HPDE6-E6E7 (cell line): Measurements from ENCODE around the gene SLC35A4.

Source experiments
- DNase-seq: peaks from one replicate; pipeline ENCODE4 v3.0.0; 2011; ENCODE audit warnings: missing footprints; ENCODE audit errors: extremely low spot score

Gene SLC35A4, protein sequence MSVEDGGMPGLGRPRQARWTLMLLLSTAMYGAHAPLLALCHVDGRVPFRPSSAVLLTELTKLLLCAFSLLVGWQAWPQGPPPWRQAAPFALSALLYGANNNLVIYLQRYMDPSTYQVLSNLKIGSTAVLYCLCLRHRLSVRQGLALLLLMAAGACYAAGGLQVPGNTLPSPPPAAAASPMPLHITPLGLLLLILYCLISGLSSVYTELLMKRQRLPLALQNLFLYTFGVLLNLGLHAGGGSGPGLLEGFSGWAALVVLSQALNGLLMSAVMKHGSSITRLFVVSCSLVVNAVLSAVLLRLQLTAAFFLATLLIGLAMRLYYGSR

DNA sequence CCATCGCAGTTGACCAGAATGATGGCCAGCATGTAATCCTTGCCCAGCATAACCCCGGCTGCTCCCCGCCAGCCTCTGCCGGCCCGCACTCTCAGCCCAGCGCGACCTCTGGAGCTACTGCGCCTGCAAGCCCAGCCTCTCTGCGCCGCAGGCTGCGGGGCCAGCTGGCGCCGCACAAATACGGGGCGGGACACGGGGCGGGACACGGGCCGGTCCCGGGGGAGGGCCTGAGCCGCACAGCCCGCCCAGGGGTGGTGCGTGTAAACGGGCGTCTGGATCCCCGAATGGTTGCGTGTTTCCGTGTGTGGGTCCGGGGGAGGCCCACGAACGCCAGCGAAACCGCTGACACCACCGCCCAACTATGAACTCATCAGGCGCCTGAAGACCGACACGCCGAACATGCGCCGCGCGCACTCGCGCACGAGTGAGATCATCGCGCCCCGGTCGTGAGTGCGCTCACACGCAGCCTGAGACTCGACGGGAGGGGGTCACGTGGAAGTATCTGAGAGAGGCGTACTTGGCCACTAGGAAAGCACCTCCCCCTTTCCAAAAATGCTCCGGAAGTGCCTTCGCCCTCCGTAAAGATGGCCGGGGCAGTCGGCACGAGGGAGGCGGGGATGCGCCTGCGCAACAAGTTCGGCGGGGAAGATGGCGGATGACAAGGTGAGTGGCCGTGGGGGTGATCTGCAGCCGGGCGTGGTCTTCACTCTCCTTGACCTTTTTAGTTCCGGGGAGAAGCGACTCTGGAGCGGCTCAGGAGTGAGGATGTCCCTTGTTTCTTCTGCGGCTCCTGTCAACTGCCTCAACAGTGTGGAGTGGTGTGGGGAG is at the start of gene SLC35A4, which contains the start of gene APBB3:
SLC35A4 (plus strand) TSS at position 633 of the 828 bp plus-strand sequence. CDS start 2,342 bp downstream, outside the sequence.
APBB3 (minus strand) TSS at position 403 of the 828 bp plus-strand sequence; CDS start at position 50, 353 bp downstream.
- DNase-seq, result peak; percentile 94

DNA sequence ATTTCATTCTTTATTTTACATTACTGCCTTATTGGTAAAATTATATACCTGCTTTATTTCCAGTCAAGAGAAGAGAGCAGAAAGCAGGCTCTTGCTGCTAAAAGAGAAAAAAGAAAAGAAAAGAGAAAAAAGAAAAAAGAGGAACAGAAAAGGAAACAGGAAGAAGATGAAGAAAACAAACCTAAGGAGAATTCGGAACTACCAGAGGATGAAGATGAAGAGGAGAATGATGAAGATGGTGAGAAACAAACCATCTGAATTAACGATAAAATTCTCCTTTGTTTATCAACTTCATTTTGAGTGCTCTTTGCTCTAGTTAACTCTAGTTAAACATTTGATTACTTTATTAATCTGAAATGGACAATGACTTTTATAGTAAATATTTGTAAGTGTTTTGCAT is 40.6 kb upstream of the SLC35A4 start:
- no peak for DNase-seq

GRCh38 chr5:140540227-140540626 is 24.4 kb upstream of the SLC35A4 start:
- DNase-seq, result no peak

GRCh38 chr5:140542972-140543371 is 21.7 kb upstream of the SLC35A4 start:
- no peak for DNase-seq

- no peak for DNase-seq
These were observed 19.6 kb upstream of the SLC35A4 start for GRCh38 chr5:140544986-140545385.

DNA sequence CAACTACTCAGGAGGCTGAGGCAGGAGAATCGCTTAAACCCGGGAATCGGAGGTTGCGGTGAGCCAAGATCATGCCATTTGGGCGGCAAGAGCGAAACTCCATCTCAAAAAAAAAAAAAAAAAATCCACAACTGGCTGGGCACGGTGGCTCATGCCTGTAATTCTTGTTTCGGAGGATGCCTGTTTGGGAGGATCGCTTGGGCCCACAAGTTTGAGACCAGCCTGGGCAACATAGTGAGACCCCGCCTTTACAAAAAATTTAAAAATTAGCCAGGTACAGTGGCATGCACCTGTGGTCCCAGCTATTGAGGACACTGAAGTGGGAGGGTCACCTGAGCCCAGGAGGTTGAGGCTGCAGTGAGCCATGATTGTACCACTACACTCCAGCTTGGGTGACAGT is 19.0 kb upstream of the SLC35A4 start:
- no peak for DNase-seq

- no peak for DNase-seq
These were observed 17.6 kb upstream of the SLC35A4 start for GRCh38 chr5:140546851-140547507.

GRCh38 chr5:140547508-140548299 is 16.9 kb upstream of the SLC35A4 start, which contains the start of gene EIF4EBP3:
TSS of gene EIF4EBP3 (plus strand) at chr5:140547662. CDS start at chr5:140547738, 76 bp downstream.
- peak; percentile 97 for DNase-seq

GRCh38 chr5:140548300-140548688 is 16.3 kb upstream of the SLC35A4 start:
- DNase-seq, result no peak

DNA sequence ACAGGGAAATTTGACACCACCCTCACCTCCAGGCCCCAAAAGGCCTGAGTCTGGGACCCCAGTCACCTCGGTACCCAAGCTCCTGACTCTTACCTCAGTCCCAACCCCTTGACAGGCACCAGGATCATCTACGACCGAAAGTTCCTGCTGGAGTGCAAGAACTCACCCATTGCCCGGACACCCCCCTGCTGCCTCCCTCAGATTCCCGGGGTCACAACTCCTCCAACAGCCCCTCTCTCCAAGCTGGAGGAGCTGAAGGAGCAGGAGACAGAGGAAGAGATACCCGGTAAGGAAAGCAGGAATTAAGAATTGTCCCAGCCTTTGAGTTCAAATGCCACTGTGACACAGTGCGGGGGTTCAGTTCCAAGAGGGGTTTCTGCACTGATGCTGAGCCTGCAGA is 15.8 kb upstream of the SLC35A4 start:
- DNase-seq, result no peak

DNA sequence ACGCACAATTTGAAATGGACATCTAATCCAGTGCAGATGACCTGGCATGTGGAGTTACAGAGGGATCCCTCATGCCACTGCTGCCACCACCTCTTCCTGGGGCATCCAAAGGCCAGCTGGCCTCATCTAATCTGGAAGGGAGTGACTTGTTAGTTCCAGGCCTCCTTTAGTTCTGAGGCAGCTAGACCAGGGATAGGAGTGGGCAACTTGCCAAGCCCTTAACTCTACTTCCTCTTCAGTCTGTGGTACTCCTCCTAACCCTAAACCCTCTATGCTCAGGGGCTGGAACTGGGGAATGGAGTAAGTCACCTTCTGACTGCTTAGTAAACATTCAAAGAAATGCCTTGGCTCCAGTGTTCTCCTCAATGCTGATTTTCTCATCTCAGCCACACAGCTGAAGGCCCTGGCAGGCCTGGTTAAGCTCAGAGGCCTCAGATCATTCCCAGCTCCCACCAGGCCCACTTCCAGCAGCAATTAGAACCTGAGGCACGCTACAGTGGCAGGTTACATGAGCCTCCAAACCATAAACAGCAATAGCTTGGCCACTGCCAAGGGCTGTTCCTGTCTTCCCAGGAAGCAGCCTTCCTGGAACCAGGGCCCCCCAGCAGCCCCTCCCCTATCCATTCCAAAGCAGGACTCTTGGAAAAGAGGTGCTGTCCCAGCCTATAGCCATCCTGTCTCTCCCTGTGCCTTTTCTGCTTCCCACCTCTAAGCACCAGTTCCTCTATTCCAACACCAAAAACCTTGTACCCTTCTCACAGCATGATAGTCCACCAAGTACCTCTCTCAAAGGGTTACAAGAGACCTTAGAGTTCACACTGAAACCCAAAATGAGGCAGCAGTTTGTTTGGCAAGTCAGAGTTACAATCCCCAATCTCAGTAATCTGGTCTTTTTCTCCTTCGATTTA is 15.1 kb upstream of the SLC35A4 start:
- DNase-seq, result no peak

GRCh38 chr5:140550147-140551079 is 14.2 kb upstream of the SLC35A4 start:
- DNase-seq, result no peak

GRCh38 chr5:140551872-140552271 is 12.8 kb upstream of the SLC35A4 start:
- no peak for DNase-seq

GRCh38 chr5:140553657-140554056 is 11.0 kb upstream of the SLC35A4 start:
- no peak for DNase-seq

GRCh38 chr5:140554454-140554853 is 10.2 kb upstream of the SLC35A4 start:
- DNase-seq, result no peak

DNA sequence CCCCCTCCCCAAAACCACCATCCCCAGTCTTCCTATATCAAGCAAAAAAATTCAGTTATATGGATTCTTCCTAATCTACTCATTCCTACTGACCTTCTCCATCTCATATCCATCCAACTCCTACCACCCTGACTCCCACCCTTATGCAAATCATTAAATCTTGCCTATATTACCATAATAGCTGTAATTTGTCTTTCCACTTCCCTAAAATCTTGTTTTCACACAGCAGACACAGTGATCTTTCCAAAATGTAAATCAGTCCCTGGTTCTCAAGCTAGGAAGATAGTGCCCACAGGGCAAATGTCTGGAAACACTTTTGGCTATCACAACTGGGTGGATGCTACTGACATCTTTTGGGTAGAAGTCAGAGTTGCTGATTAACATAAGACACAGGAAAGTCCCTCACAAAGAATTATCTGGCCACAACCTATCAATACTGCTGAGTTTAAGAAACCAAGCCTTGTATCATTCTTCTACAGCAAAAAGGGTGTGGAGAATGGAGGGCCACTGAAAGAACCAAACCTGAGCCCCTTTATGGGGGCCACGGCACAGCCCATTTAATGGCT is 8.8 kb upstream of the SLC35A4 start:
- DNase-seq, result no peak

DNA sequence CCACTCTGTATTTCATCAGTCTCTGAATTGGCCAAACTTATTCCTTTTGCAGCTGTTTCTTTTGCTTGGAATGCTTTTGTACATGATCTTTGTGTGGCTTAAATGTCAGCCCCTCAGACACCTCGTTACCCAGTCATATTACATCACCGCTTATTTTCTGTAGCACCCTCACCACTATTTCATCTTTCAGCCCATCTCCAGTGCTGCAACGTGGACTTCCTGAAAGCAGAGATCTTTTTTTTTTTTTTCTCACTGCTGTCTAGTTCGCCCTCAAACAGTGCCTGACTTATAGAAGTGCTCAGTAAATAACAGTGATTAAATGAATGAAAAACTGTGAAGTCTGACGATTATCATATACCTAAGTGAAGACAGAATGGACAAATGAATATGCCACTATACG is 8.2 kb upstream of the SLC35A4 start:
- no peak for DNase-seq

DNA sequence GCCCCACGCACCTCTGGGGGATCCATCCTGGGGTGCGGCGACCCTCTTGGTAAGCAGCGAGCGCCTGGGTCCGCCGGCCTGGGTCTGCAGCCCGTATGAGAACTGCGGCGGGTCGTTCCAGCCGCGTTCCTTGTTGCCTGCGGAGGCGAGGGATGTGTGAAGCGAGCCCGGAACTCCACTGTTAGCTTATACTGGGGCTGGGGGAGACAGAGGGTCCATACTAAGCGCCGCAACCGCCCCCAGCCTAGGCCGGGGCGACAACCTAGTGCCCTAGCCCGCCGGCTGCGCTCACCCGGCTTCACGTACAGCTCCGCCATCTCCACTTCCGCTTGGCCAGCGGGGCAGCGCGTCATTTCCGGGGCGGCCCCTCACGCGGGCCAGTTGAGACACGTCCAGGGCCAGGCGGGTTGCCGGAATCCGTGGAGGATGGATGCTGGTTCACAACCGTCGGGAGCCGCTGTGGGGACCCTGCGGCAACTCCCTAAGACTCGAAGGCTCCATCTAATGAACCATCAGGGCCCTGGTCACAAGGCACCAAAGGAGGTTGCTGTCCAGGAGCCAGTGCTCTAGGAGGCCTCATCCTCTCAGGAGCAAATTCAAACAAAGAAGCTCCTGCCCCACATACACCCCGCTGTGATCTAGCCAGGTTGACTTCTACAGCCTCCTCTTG is 7.4 kb upstream of the SLC35A4 start, which contains the start of gene SRA1:
SRA1 (minus strand) TSS at position 338 of the 670 bp plus-strand sequence; CDS start at position 317, 21 bp downstream.
- peak; percentile 95 for DNase-seq
